Measurements from ENCODE around the gene AFF1.

AFF1 gene

GRCh38 chr4:86908251-86908657 lies 26.6 kb upstream of the AFF1 start:
- Histone ChIP-seq H3K27me3 (ENCODE audit: control insufficient read depth, insufficient read depth, low read length) (peaks cover 8% of the 10 kb centered on the region; the same call in 1 of the 2 replicates), H3K9me3 (ENCODE audit: control insufficient read depth, insufficient read depth, low read length) (no peaks in the 10 kb centered on the region), H3K27ac (ENCODE audit: low read depth, low read length) (no peak overlapping the region), H3K9ac (ENCODE audit: low read depth, low read length) (no peak overlapping the region), H3K4me1 (ENCODE audit: control insufficient read depth, insufficient read depth, low read length) (peaks cover 5% of the 10 kb centered on the region; the same call in 1 of the 2 replicates), H3K4me3 (ENCODE audit: low read depth, low read length) (no peak overlapping the region), H3K36me3 (ENCODE audit: control insufficient read depth, insufficient read depth, low read length) (no peaks in the 10 kb centered on the region)

DNA sequence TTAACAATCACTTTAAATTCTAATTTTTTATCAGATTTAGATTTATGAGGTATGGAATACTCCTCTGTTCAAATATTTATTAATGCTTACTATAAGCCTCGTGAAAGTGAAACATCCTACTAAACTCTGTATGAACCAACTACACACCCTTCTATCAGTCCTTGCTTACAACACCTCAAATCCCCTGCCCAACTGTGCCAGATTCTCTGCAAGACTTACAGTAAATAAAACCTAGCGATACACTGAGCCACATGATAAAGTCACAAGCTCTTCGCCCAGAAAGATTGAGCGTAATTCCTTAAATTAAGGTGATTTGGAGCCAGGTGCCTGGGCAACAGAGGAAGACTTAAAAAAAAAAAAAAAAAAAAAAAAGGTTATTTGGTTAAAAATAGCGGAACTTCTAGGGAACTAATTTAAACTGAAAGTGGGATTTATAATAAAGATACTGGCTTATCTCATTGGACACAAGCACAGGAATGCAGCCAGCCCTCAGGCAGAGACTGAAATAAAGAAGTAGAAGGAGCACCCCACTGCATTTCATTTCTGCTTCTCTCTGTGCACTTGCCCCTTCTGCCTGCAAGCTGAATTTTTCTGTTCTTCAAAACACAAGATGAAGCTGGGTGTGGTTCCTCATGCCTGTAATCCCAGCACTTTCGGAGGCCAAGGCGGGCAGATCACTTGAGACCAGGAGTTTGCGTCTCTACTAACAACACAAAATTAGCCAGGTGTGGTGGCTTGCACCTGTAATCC lies 25.1 kb upstream of the AFF1 start:
- Histone ChIP-seq H3K27me3 (ENCODE audit: control insufficient read depth, insufficient read depth, low read length) (peaks cover 1% of the 10 kb centered on the region; the same call in 1 of the 2 replicates), H3K4me1 (ENCODE audit: control insufficient read depth, insufficient read depth, low read length) (peaks cover 5% of the 10 kb centered on the region; the same call in 1 of the 2 replicates), H3K27ac (ENCODE audit: low read depth, low read length) (no peak overlapping the region), H3K9me3 (ENCODE audit: control insufficient read depth, insufficient read depth, low read length) (no peaks in the 10 kb centered on the region), H3K9ac (ENCODE audit: low read depth, low read length) (no peak overlapping the region), H3K4me3 (ENCODE audit: low read depth, low read length) (no peak overlapping the region), H3K36me3 (ENCODE audit: control insufficient read depth, insufficient read depth, low read length) (no peaks in the 10 kb centered on the region)

DNA sequence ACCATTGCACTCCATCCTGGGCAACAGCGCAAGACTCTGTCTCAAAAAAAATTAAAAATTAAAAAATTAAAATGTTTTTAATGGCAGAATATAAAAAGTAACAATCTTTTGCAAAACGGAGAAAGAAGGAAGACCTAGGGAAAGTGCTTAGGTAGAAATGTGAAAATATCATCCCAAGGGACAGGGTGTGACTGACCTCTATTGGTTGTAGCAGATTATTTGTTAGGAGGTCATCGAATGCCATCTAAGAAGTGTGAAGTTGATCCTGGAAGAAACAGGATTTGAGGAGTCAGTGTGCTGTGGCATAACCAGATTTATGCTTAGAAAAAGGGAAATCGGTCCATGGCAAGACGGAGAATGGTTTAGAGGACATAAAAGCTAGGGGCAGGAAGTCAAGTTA lies 24.4 kb upstream of the AFF1 start:
- Histone ChIP-seq H3K9ac (ENCODE audit: low read depth, low read length) (no peak overlapping the region), H3K4me3 (ENCODE audit: low read depth, low read length) (no peak overlapping the region), H3K27me3 (ENCODE audit: control insufficient read depth, insufficient read depth, low read length) (no peaks in the 10 kb centered on the region), H3K36me3 (ENCODE audit: control insufficient read depth, insufficient read depth, low read length) (no peaks in the 10 kb centered on the region), H3K27ac (ENCODE audit: low read depth, low read length) (no peak overlapping the region), H3K4me1 (ENCODE audit: control insufficient read depth, insufficient read depth, low read length) (peaks cover 5% of the 10 kb centered on the region; the same call in 1 of the 2 replicates), H3K9me3 (ENCODE audit: control insufficient read depth, insufficient read depth, low read length) (no peaks in the 10 kb centered on the region)

- Histone ChIP-seq H3K27me3 (ENCODE audit: control insufficient read depth, insufficient read depth, low read length) (no peaks in the 10 kb centered on the region), H3K4me3 (ENCODE audit: low read depth, low read length) (no peak overlapping the region), H3K9ac (ENCODE audit: low read depth, low read length) (no peak overlapping the region), H3K36me3 (ENCODE audit: control insufficient read depth, insufficient read depth, low read length) (no peaks in the 10 kb centered on the region), H3K9me3 (ENCODE audit: control insufficient read depth, insufficient read depth, low read length) (no peaks in the 10 kb centered on the region), H3K27ac (ENCODE audit: low read depth, low read length) (no peak overlapping the region), H3K4me1 (ENCODE audit: control insufficient read depth, insufficient read depth, low read length) (peaks cover 5% of the 10 kb centered on the region; the same call in 1 of the 2 replicates)
These were observed 23.8 kb upstream of the AFF1 start for GRCh38 chr4:86910820-86911684.

GRCh38 chr4:86916392-86916791 lies 18.4 kb upstream of the AFF1 start:
- Histone ChIP-seq H3K4me3 (ENCODE audit: low read depth, low read length) (no peak overlapping the region), H3K27me3 (ENCODE audit: control insufficient read depth, insufficient read depth, low read length) (no peaks in the 10 kb centered on the region), H3K9me3 (ENCODE audit: control insufficient read depth, insufficient read depth, low read length) (no peaks in the 10 kb centered on the region), H3K36me3 (ENCODE audit: control insufficient read depth, insufficient read depth, low read length) (no peaks in the 10 kb centered on the region), H3K27ac (ENCODE audit: low read depth, low read length) (no peak overlapping the region), H3K9ac (ENCODE audit: low read depth, low read length) (no peak overlapping the region), H3K4me1 (ENCODE audit: control insufficient read depth, insufficient read depth, low read length) (no peaks in the 10 kb centered on the region)

DNA sequence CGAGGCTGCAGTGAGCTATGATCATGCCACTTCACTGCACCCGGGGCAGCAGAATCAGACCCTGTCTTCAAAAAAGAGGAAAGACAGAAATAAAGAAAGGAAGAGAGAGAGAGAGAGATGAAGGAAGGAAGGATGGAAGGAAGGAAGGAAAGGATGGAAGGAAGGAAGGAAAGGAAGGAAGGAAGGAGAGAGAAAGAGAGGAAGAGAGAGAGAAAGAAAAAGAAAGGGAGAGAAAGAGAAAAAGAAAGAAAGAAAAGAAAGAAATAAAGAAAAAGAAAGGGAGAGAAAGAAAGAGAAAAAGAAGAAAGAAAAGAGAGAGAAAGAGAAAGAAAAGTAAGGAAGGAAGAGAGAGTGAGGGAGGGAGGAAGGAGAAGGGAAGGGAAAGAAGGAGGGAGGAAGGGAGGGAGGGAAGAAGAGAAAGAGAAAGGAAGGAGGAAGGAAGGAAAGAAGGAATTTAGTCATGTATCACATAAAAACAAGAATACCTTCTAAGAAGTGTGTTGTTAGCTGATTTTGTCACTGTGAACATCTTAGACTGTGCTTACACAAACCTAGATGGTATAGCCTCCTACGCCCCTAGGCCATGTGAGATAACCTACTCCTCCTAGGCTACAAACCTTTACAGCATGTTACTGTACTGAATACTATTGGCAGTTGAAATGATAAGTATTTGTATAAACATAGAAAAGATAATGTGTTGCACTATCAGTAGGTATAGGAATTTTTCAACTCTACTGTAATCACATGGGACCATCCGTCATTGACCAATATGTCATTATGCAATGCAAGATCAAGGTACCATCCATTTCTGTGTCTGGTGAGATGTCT lies 17.4 kb upstream of the AFF1 start:
- Histone ChIP-seq H3K36me3 (ENCODE audit: control insufficient read depth, insufficient read depth, low read length) (no peaks in the 10 kb centered on the region), H3K9ac (ENCODE audit: low read depth, low read length) (no peak overlapping the region), H3K9me3 (ENCODE audit: control insufficient read depth, insufficient read depth, low read length) (no peaks in the 10 kb centered on the region), H3K4me1 (ENCODE audit: control insufficient read depth, insufficient read depth, low read length) (no peaks in the 10 kb centered on the region), H3K4me3 (ENCODE audit: low read depth, low read length) (no peak overlapping the region), H3K27ac (ENCODE audit: low read depth, low read length) (no peak overlapping the region), H3K27me3 (ENCODE audit: control insufficient read depth, insufficient read depth, low read length) (no peaks in the 10 kb centered on the region)

GRCh38 chr4:86918539-86919072 lies 16.2 kb upstream of the AFF1 start:
- Histone ChIP-seq H3K36me3 (ENCODE audit: control insufficient read depth, insufficient read depth, low read length) (no peaks in the 10 kb centered on the region), H3K27ac (ENCODE audit: low read depth, low read length) (no peak overlapping the region), H3K27me3 (ENCODE audit: control insufficient read depth, insufficient read depth, low read length) (no peaks in the 10 kb centered on the region), H3K4me3 (ENCODE audit: low read depth, low read length) (no peak overlapping the region), H3K9ac (ENCODE audit: low read depth, low read length) (no peak overlapping the region), H3K4me1 (ENCODE audit: control insufficient read depth, insufficient read depth, low read length) (no peaks in the 10 kb centered on the region), H3K9me3 (ENCODE audit: control insufficient read depth, insufficient read depth, low read length) (no peaks in the 10 kb centered on the region)

- no peak overlapping the region for H3K9ac ChIP-seq (ENCODE audit: low read depth, low read length)
- no peak overlapping the region for H3K27ac ChIP-seq (ENCODE audit: low read depth, low read length)
- no peak overlapping the region for H3K4me3 ChIP-seq (ENCODE audit: low read depth, low read length)
- H3K9me3 ChIP-seq (ENCODE audit: control insufficient read depth, insufficient read depth, low read length) = no peaks in the 10 kb centered on the region
- no peaks in the 10 kb centered on the region for H3K36me3 ChIP-seq (ENCODE audit: control insufficient read depth, insufficient read depth, low read length)
- H3K27me3 ChIP-seq (ENCODE audit: control insufficient read depth, insufficient read depth, low read length) = no peaks in the 10 kb centered on the region
- H3K4me1 ChIP-seq (ENCODE audit: control insufficient read depth, insufficient read depth, low read length) = no peaks in the 10 kb centered on the region
These were observed 15.1 kb upstream of the AFF1 start for GRCh38 chr4:86919561-86920223.

- Histone ChIP-seq H3K27ac (ENCODE audit: low read depth, low read length) (no peak overlapping the region), H3K9ac (ENCODE audit: low read depth, low read length) (no peak overlapping the region)
These were observed 13.1 kb upstream of the AFF1 start for GRCh38 chr4:86921608-86922252.

DNA sequence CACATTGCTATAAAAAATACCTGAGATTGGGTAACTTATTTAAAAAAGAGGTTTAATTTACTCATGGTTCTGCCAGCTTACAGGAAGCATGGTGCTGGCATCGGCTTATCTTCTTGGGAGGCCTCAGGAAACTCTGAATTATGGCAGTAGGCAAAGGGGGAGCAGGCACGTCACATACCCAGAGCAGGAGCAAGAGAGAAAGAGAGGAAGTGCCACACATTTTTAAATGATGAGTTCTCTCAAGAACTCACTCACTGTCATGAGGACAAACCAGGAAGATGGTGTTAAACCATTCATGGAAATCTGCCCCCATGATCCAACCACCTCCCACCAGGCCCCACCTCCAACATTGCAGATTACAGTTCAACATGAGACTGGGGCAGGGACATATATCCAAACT lies 10.0 kb upstream of the AFF1 start:
- Histone ChIP-seq H3K9me3 (ENCODE audit: control insufficient read depth, insufficient read depth, low read length) (no peaks in the 10 kb centered on the region), H3K9ac (ENCODE audit: low read depth, low read length) (no peak overlapping the region), H3K27ac (ENCODE audit: low read depth, low read length) (no peak overlapping the region), H3K36me3 (ENCODE audit: control insufficient read depth, insufficient read depth, low read length) (no peaks in the 10 kb centered on the region), H3K4me1 (ENCODE audit: control insufficient read depth, insufficient read depth, low read length) (no peaks in the 10 kb centered on the region), H3K4me3 (ENCODE audit: low read depth, low read length) (no peak overlapping the region), H3K27me3 (ENCODE audit: control insufficient read depth, insufficient read depth, low read length) (no peaks in the 10 kb centered on the region)

More at GRCh38 chr4:86921608-86922252, 13.1 kb upstream of the AFF1 start:
- Histone ChIP-seq H3K9me3 (ENCODE audit: control insufficient read depth, insufficient read depth, low read length) (no peaks in the 10 kb centered on the region), H3K27me3 (ENCODE audit: control insufficient read depth, insufficient read depth, low read length) (no peaks in the 10 kb centered on the region), H3K36me3 (ENCODE audit: control insufficient read depth, insufficient read depth, low read length) (no peaks in the 10 kb centered on the region), H3K4me1 (ENCODE audit: control insufficient read depth, insufficient read depth, low read length) (no peaks in the 10 kb centered on the region), H3K4me3 (ENCODE audit: low read depth, low read length) (no peak overlapping the region)

All from HUES48 (cell line).